ENCODE results near the gene SERPINA3. TPM values are rescaled to one million over a fixed set of nuclear protein-coding genes. Genes with fewer than 3 reads are reported as not detected.
A peak's percentile ranks its signal among the peaks of the same experiment; 100 is the strongest.

The SERPINA3 gene
- total RNA-seq, 2 donors from 2014 or later: 57.2 to 330 TPM

DNA sequence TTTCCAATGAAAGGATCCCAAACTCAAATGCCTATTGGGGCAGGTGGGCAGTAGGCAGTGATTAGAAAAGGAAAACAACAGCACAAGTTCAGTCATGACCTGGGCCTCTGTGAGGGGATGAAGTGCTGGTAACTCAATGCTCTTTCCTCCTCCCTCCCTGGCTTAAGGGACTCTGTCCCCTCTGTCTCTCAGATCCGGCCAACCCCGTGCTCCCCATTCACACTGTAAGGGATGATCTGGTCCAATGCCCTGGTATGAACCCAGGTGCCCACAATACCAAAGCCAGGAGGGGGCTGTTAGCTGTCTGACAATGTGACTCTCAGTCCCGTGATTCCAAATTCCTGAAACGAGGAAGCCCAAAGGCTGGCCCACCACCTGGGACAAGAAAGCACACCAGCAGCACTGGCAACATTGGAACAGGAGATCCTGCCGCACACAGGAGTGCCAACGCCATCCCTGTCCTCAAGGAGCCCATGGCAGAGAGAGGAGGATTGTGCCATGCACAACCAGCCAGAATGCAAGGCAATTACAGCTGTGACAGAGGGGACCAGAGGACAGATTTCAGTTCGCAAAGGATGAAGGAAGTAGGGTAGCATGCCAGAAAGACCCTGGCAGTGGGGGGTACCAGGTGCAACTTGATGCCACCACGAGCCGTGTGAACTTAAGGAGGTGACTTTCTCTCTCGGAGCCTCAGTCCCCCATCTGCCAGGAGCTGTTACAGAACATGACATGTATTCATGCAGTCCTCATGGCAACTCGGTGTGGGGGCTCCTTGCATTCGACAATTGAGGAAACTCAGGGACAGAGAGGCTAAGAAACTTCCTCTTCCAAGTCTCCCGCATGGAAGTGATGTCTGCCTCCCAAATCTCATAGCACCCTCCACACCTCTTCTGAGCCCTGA is 37.6 kb downstream of the SERPINA3 start:
- H3K27ac ChIP-seq: no peak overlapping the region
- H3K36me3 ChIP-seq: no peaks in the 10 kb centered on the region
- DNase-seq (ENCODE audit: low spot score): peak; percentile 38
- H3K4me1 ChIP-seq: no peaks in the 10 kb centered on the region
- no peaks in the 10 kb centered on the region for H3K27me3 ChIP-seq
- H3K9me3 ChIP-seq: peaks cover 0 to 12% of the 10 kb centered on the region in 2 donors
- TF ChIP-seq, protein P1, sequence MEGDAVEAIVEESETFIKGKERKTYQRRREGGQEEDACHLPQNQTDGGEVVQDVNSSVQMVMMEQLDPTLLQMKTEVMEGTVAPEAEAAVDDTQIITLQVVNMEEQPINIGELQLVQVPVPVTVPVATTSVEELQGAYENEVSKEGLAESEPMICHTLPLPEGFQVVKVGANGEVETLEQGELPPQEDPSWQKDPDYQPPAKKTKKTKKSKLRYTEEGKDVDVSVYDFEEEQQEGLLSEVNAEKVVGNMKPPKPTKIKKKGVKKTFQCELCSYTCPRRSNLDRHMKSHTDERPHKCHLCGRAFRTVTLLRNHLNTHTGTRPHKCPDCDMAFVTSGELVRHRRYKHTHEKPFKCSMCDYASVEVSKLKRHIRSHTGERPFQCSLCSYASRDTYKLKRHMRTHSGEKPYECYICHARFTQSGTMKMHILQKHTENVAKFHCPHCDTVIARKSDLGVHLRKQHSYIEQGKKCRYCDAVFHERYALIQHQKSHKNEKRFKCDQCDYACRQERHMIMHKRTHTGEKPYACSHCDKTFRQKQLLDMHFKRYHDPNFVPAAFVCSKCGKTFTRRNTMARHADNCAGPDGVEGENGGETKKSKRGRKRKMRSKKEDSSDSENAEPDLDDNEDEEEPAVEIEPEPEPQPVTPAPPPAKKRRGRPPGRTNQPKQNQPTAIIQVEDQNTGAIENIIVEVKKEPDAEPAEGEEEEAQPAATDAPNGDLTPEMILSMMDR (IDR thresholded peaks at IDR 0.05): no peak
- no peak overlapping the region for H3K4me3 ChIP-seq

DNA sequence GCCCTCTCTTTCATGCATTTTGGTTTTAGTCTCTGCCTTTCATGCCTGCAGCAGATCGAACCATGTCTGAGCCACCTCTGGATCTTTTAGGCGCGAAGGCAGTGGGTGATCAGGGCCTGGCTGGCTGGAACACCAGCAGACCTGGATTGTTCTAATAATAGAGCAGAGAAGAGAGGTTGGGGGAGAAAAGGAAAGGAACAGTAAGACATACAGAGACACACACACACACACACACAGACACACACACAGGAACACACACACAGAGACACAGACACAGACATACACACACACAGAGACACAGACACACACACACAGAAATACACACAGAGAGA is 38.2 kb downstream of the SERPINA3 start:
- Histone ChIP-seq H3K9me3 (peaks cover 0 to 12% of the 10 kb centered on the region in 2 donors), H3K27ac (no peak overlapping the region), H3K4me3 (no peak overlapping the region), H3K27me3 (no peaks in the 10 kb centered on the region), H3K4me1 (no peaks in the 10 kb centered on the region), H3K36me3 (no peaks in the 10 kb centered on the region)
- DNase-seq (ENCODE audit: low spot score): peak; percentile 36
- TF ChIP-seq, protein P1 (IDR thresholded peaks at IDR 0.05): no peak

DNA sequence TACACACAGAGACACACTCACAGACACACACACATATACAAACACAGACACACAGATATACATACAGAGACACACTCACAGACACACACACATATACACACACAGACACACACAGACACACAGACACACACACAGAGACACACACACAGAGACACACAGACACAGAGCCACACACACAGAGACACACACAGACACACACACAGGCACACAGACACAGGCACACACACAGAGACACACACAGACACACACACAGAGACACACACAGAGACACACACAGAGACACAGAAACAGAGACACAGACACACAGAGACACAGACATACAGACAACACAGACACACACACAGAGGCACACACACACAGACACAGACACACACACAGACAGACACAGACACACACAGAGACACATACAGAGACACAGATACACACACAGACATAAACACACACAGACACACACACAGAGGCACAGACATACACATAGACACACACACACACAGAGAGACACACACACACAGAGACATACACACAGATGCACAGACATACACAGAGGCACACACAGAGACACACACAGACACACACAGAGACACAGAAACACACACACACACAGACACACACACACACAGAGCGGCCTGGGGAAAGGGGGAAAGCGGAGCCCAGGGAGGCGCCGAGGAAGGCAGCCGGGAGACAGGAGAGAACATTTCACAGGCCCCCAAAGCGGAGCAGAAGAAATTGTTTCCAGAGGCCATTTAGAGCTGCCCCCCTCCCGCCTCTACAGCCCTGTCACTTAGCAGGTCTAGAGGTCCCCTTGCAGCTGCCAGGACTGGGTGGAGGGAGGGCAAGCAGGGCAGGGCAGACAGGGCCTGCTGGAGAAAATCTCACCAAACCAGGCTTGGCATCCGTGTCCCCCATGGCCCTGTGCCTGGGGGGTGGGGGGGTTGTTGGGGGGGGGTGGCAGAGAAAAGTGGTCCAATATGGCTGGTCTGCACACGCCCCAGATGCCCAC is 38.9 kb downstream of the SERPINA3 start:
- Histone ChIP-seq H3K27ac (no peak overlapping the region), H3K27me3 (no peaks in the 10 kb centered on the region), H3K4me3 (no peak overlapping the region), H3K36me3 (no peaks in the 10 kb centered on the region), H3K4me1 (no peaks in the 10 kb centered on the region), H3K9me3 (peaks cover 0 to 12% of the 10 kb centered on the region in 2 donors)
- TF ChIP-seq, protein P1 (IDR thresholded peaks at IDR 0.05): no peak
- DNase-seq (ENCODE audit: low spot score): no peak

- H3K9me3 ChIP-seq: peaks cover 0 to 12% of the 10 kb centered on the region in 2 donors
These were observed 41.1 kb downstream of the SERPINA3 start for GRCh38 chr14:94653321-94653720.

More at GRCh38 chr14:94653321-94653720, 41.1 kb downstream of the SERPINA3 start:
- Histone ChIP-seq H3K27ac (no peak overlapping the region), H3K4me3 (no peak overlapping the region), H3K27me3 (no peaks in the 10 kb centered on the region), H3K4me1 (no peaks in the 10 kb centered on the region), H3K36me3 (no peaks in the 10 kb centered on the region)
- peak; percentile 40 for DNase-seq (ENCODE audit: low spot score)
- TF ChIP-seq, protein P1 (IDR thresholded peaks at IDR 0.05): no peak
